OCI-LY1 (cell line): Measurements from ENCODE around the gene RHBDL1.

ENCODE experiments used
- H2AFZ ChIP-seq: fragments of 200-600 bp; sonication (generic), shearing (Covaris generic); 2 replicates; pipeline ENCODE4 v1.6.0; 2014; ENCODE audit warnings: antibody characterized with exemption, mild to moderate bottlenecking, low read length
- H3F3A ChIP-seq: fragments of 200-600 bp; sonication (generic), shearing (Covaris generic); 2 replicates; pipeline ENCODE4 v1.6.0; 2014; ENCODE audit warnings: mild to moderate bottlenecking, antibody characterized with exemption, low read length, moderate library complexity; ENCODE audit not compliant: insufficient read depth
- H3K27ac ChIP-seq: fragments of 200-600 bp; sonication (generic); 2 replicates; pipeline ENCODE4 v1.5.1; 2014; ENCODE audit warnings: low read length, mixed run types, mild to moderate bottlenecking, low read depth; ENCODE audit not compliant: poor library complexity, severe bottlenecking
- H3K27me3 ChIP-seq: fragments of 200-600 bp; sonication (generic); 2 replicates; pipeline ENCODE4 v1.6.0; 2014; ENCODE audit warnings: antibody characterized with exemption, mild to moderate bottlenecking, low read length, moderate library complexity; ENCODE audit not compliant: insufficient read depth
- H3K36me3 ChIP-seq: fragments of 200-600 bp; sonication (generic); 2 replicates; pipeline ENCODE4 v1.6.1; 2014; ENCODE audit warnings: mild to moderate bottlenecking, antibody characterized with exemption, low read length, moderate library complexity, mixed read lengths; ENCODE audit not compliant: insufficient read depth
- H3K4me1 ChIP-seq: fragments of 200-600 bp; sonication (generic); 2 replicates; pipeline ENCODE4 v1.5.1; 2014; ENCODE audit warnings: mild to moderate bottlenecking, low read length, moderate library complexity; ENCODE audit not compliant: insufficient read depth, severe bottlenecking
- H3K4me2 ChIP-seq: fragments of 200-600 bp; sonication (generic), shearing (Covaris generic); 2 replicates; pipeline ENCODE4 v1.6.1; 2014; ENCODE audit warnings: low read length
- H3K4me3 ChIP-seq: fragments of 200-600 bp; sonication (generic); 2 replicates; pipeline ENCODE4 v1.5.1; 2014; ENCODE audit warnings: low read length, low read depth, mild to moderate bottlenecking, mixed read lengths; ENCODE audit not compliant: poor library complexity, severe bottlenecking
- H3K79me2 ChIP-seq: fragments of 200-600 bp; shearing (Covaris generic); 2 replicates; pipeline ENCODE4 v1.6.1; 2016; ENCODE audit warnings: mixed run types, low read length, mixed read lengths; ENCODE audit not compliant: insufficient read depth
- H3K9ac ChIP-seq: fragments of 200-600 bp; sonication (generic), shearing (Covaris generic); 2 replicates; pipeline ENCODE4 v1.6.1; 2014; ENCODE audit warnings: mild to moderate bottlenecking, low read length, mixed read lengths
- H3K9me2 ChIP-seq: fragments of 200-600 bp; sonication (generic), shearing (Covaris generic); 2 replicates; pipeline ENCODE4 v1.6.1; 2014; ENCODE audit warnings: low read depth, mild to moderate bottlenecking, low read length, mixed read lengths
- H3K9me3 ChIP-seq: fragments of 200-600 bp; shearing (Covaris generic); 2 replicates; pipeline ENCODE4 v1.6.1; 2014; ENCODE audit warnings: low read length, mixed read lengths
- H4K20me1 ChIP-seq: fragments of 200-600 bp; sonication (generic), shearing (Covaris generic); 2 replicates; pipeline ENCODE4 v1.6.0; 2016; ENCODE audit warnings: mild to moderate bottlenecking, low read length; ENCODE audit not compliant: insufficient read depth
- EZH2 ChIP-seq: fragments of 200-600 bp; sonication (generic), shearing (Covaris generic); IDR thresholded peaks from 2 replicates; pipeline ENCODE4 v1.8.0; 2017; ENCODE audit warnings: borderline replicate concordance, mixed run types, mild to moderate bottlenecking, antibody characterized with exemption, low read length, moderate library complexity, mixed read lengths
- TF ChIP-seq, protein P1 (sequence below): fragments of 200-600 bp; sonication (generic), shearing (Covaris generic); IDR thresholded peaks from 2 replicates; pipeline ENCODE4 v1.5.1; 2017; ENCODE audit warnings: mild to moderate bottlenecking, antibody characterized with exemption, low read length, moderate library complexity, mixed read lengths

RHBDL1 gene

DNA sequence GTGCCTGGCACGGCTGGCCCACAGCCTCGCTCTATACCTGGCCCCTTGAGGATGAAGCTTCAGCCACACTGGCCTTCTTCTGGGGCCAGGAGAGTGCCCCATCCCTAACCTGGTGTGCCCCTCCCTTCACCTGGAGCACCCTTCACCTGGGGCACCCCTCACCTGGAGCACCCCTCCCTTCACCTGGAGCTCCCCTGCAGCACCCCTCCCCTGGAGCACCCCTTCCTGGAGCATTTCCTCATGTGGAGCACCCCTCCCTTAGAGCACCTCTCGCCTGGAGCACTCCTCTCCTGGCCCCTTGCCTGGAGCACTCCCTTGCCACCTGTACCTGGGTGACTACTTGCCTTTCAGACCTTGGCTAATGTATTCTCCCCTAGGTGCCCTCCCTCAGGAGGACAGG, 32.5 kb downstream of the RHBDL1 start:
- Histone ChIP-seq H3K4me3 (no peak overlapping the region), H3K9me3 (no peaks in the 10 kb centered on the region), H3K27ac (no peak overlapping the region), H3K4me2 (no peak overlapping the region), H4K20me1 (no peaks in the 10 kb centered on the region), H3K9ac (no peak overlapping the region), H3K9me2 (no peaks in the 10 kb centered on the region), H3K79me2 (no peaks in the 10 kb centered on the region), H3K36me3 (no peaks in the 10 kb centered on the region), H3F3A (no peaks in the 10 kb centered on the region), H3K4me1 (no peaks in the 10 kb centered on the region), H2AFZ (no peak overlapping the region), H3K27me3 (peaks cover 8% of the 10 kb centered on the region; the same call in 1 of the 2 replicates)
- TF ChIP-seq EZH2: no peak
- TF ChIP-seq, protein P1, sequence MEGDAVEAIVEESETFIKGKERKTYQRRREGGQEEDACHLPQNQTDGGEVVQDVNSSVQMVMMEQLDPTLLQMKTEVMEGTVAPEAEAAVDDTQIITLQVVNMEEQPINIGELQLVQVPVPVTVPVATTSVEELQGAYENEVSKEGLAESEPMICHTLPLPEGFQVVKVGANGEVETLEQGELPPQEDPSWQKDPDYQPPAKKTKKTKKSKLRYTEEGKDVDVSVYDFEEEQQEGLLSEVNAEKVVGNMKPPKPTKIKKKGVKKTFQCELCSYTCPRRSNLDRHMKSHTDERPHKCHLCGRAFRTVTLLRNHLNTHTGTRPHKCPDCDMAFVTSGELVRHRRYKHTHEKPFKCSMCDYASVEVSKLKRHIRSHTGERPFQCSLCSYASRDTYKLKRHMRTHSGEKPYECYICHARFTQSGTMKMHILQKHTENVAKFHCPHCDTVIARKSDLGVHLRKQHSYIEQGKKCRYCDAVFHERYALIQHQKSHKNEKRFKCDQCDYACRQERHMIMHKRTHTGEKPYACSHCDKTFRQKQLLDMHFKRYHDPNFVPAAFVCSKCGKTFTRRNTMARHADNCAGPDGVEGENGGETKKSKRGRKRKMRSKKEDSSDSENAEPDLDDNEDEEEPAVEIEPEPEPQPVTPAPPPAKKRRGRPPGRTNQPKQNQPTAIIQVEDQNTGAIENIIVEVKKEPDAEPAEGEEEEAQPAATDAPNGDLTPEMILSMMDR: no peak

DNA sequence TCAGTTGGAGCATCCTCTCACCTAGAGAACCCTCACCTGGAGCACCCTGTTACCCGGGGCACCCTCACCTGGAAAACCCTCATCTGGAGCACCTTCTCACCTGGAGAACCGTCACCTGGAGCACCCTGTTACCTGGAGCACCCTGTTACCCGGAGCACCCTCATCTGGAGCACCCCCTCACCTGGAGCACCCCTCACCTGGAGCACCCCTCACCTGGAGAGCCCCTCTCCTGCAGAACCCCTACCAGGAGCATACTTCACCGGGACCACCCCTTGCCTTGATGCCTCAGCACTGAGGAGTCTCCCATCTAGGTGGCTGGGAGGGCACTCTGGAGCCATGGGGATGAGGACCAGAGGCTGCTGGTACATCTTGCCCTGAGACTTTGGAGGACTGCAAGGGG, 33.5 kb downstream of the RHBDL1 start:
- no peaks in the 10 kb centered on the region for H3K4me1 ChIP-seq
- no peaks in the 10 kb centered on the region for H3K36me3 ChIP-seq
- no peak overlapping the region for H2AFZ ChIP-seq
- H3K4me2 ChIP-seq: no peak overlapping the region
- no peak overlapping the region for H3K9ac ChIP-seq
- H3K9me3 ChIP-seq: no peaks in the 10 kb centered on the region
- H3K79me2 ChIP-seq: no peaks in the 10 kb centered on the region
- H3K4me3 ChIP-seq: no peak overlapping the region
- H3K27ac ChIP-seq: no peak overlapping the region
- no peaks in the 10 kb centered on the region for H4K20me1 ChIP-seq
- TF ChIP-seq EZH2: no peak
- TF ChIP-seq, protein P1: no peak
- H3K9me2 ChIP-seq: no peaks in the 10 kb centered on the region
- no peaks in the 10 kb centered on the region for H3F3A ChIP-seq
- H3K27me3 ChIP-seq: peaks cover 8% of the 10 kb centered on the region; the same call in 1 of the 2 replicates

DNA sequence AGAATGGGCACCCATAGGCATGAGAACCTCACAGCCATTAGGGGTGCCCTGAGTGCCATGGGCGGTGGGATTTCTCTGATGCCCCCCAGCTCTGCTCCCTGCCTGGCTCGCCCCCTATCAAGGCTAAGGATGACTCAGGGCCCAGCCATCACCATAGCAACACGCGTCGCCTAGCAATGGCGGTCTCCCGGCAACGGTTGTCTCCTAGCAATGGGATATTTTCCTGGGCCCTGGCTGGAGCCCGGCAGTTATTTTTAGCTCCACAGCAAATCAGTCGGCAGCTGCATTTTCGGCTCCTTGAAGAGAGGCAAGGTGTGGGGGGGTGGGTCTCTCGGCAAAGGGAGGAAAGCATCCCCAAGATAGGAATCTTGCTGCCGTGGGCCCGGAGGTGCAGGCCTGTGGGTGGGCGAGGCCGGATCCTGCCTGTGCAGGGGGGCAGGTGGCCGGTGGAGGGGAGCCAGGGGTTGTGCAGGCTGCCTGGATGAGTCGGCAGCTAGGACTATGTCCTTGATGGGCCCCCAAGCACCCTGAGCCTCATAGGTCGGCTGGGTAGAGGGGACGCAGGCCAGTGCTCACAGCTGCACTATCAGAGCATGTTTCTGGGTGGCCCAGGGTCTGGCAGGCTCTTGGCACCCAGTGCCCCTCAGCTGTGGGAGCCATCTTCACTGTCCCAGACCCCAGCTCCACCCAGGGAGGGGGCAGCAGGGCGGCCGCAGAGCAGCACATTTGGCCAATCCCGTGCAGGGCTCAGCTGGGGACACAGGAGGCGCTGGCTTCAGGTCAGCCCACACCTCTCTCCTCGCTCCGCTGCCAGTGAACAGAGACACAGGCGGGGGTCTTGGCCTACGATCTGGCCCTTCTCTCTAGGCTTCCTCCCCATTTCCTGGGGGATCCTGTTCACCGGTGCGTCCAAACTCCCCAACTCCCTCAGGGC, 34.4 kb downstream of the RHBDL1 start:
- Histone ChIP-seq H3K36me3 (no peaks in the 10 kb centered on the region), H3K4me1 (peaks cover 5% of the 10 kb centered on the region), H2AFZ (no peak overlapping the region), H3K9me3 (no peaks in the 10 kb centered on the region), H3K27ac (no peak overlapping the region), H3K4me3 (no peak overlapping the region), H4K20me1 (no peaks in the 10 kb centered on the region), H3K27me3 (peaks cover 14% of the 10 kb centered on the region), H3K79me2 (no peaks in the 10 kb centered on the region), H3K4me2 (no peak overlapping the region), H3F3A (no peaks in the 10 kb centered on the region), H3K9ac (no peak overlapping the region), H3K9me2 (no peaks in the 10 kb centered on the region)
- TF ChIP-seq, protein P1: no peak
- no peak for TF ChIP-seq EZH2
